ENCODE results near the gene VWA8. TPM values are rescaled to one million over a fixed set of nuclear protein-coding genes. Genes with fewer than 3 reads are reported as not detected.
A peak's percentile ranks its signal among the peaks of the same experiment; 100 is the strongest.

Gene VWA8
- total and polyA plus RNA-seq, 4 experiments from 2014 or later = 3.2 to 23.3 (median 13.5) TPM

GRCh38 chr13:41969072-41969471 lies 8.2 kb upstream of the VWA8 start:
- Histone ChIP-seq H3K4me1 (ENCODE audit: insufficient read depth, low read length) (peaks cover 14% of the 10 kb centered on the region), H3K9me3 (ENCODE audit: control insufficient read depth in 1 of 2, low read length in 2 of 2) (no peaks in the 10 kb centered on the region), H3K36me3 (ENCODE audit: insufficient read depth, low read length) (no peaks in the 10 kb centered on the region), H3K27me3 (ENCODE audit: insufficient read depth, low read length) (no peaks in the 10 kb centered on the region), H3K4me3 (ENCODE audit: low read length in 2 of 2) (no peak overlapping the region), H3K27ac (ENCODE audit: low read depth, low read length) (no peak overlapping the region)
- Mint-ChIP-seq H3K9me3 (no peaks in the 10 kb centered on the region), H3K4me3 (no peak overlapping the region), H3K27me3 (no peaks in the 10 kb centered on the region), H3K27ac (no peak overlapping the region), H3K36me3 (no peaks in the 10 kb centered on the region), H3K4me1 (peaks cover 11 to 38% (median 20%) of the 10 kb centered on the region in 4 donors)
- ChIA-PET CTCF (ENCODE audit: partially characterized antibody) (no interaction called here), POLR2A (ENCODE audit: partially characterized antibody) (interaction anchor here (0.6 kb wide), 1 partner anchor 8 kb away, joined by 3 read pairs; no protein-coding TSS in a partner anchor)
- intact Hi-C loops (cut with micrococcal nuclease) = loop anchor here (10.0 kb wide), 1 partner anchor 306 kb away; the partner anchor contains the start of gene AKAP11
- DNase-seq = no peak

GRCh38 chr13:41966671-41967070 lies 5.8 kb upstream of the VWA8 start:
- Mint-ChIP-seq H3K4me1 (peaks cover 5 to 24% (median 10%) of the 10 kb centered on the region in 4 donors), H3K36me3 (no peaks in the 10 kb centered on the region), H3K4me3 (no peak overlapping the region), H3K27ac (peak overlapping the region in 1 of 7 donors; percentile 23), H3K27me3 (no peaks in the 10 kb centered on the region), H3K9me3 (no peaks in the 10 kb centered on the region)
- intact Hi-C loops (cut with micrococcal nuclease) = loop anchor here (10.0 kb wide), 1 partner anchor 308 kb away; the partner anchor contains the start of gene AKAP11
- no peak for DNase-seq
- Histone ChIP-seq H3K9me3 (ENCODE audit: control insufficient read depth in 1 of 2, low read length in 2 of 2) (no peaks in the 10 kb centered on the region), H3K4me1 (ENCODE audit: insufficient read depth, low read length) (peaks cover 14% of the 10 kb centered on the region), H3K4me3 (ENCODE audit: low read length in 2 of 2) (no peak overlapping the region), H3K27me3 (ENCODE audit: insufficient read depth, low read length) (no peaks in the 10 kb centered on the region), H3K36me3 (ENCODE audit: insufficient read depth, low read length) (no peaks in the 10 kb centered on the region), H3K27ac (ENCODE audit: low read depth, low read length) (no peak overlapping the region)
- POLR2A ChIA-PET (ENCODE audit: partially characterized antibody) = no interaction called here
- CTCF ChIA-PET (ENCODE audit: partially characterized antibody) = no interaction called here

GRCh38 chr13:41962994-41963393 lies 2.1 kb upstream of the VWA8 start:
- H3K4me3 Mint-ChIP-seq = no peak overlapping the region
- peaks cover 21 to 37% (median 29%) of the 10 kb centered on the region in 4 donors for H3K4me1 Mint-ChIP-seq
- Histone ChIP-seq H3K27me3 (ENCODE audit: insufficient read depth, low read length) (no peaks in the 10 kb centered on the region), H3K27ac (ENCODE audit: low read depth, low read length) (no peak overlapping the region), H3K4me3 (ENCODE audit: low read length in 2 of 2) (no peak overlapping the region), H3K36me3 (ENCODE audit: insufficient read depth, low read length) (no peaks in the 10 kb centered on the region), H3K4me1 (ENCODE audit: insufficient read depth, low read length) (peaks cover 36% of the 10 kb centered on the region), H3K9me3 (ENCODE audit: control insufficient read depth in 1 of 2, low read length in 2 of 2) (no peaks in the 10 kb centered on the region)
- intact Hi-C loops (cut with micrococcal nuclease) = loop anchor here (5.0 to 10.0 kb wide), 3 partner anchors 312 to 1029 kb away; partner anchors contain the start of genes AKAP11, EPSTI1 and KBTBD6
- H3K36me3 Mint-ChIP-seq = peaks cover 0 to 3% of the 10 kb centered on the region in 2 donors
- H3K27me3 Mint-ChIP-seq = no peaks in the 10 kb centered on the region
- DNase-seq = no peak
- peak overlapping the region in 3 of 7 donors; percentile 13 to 87 (median 68) for H3K27ac Mint-ChIP-seq
- peaks cover 0 to 2% (median 0%) of the 10 kb centered on the region in 8 donors for H3K9me3 Mint-ChIP-seq
- ChIA-PET POLR2A (ENCODE audit: partially characterized antibody) (interaction anchor here (1.9 to 2.3 kb wide), 2 partner anchors 9 to 11 kb away, joined by 7 to 14 read pairs; no protein-coding TSS in a partner anchor), CTCF (ENCODE audit: partially characterized antibody) (no interaction called here)

GRCh38 chr13:41961466-41961760 lies 504 bp upstream of the VWA8 start:
- Histone ChIP-seq H3K4me1 (ENCODE audit: insufficient read depth, low read length) (peaks cover 36% of the 10 kb centered on the region), H3K4me3 (ENCODE audit: low read length in 2 of 2) (peak overlapping the region; percentile 47 to 64), H3K27me3 (ENCODE audit: insufficient read depth, low read length) (no peaks in the 10 kb centered on the region), H3K9me3 (ENCODE audit: control insufficient read depth in 1 of 2, low read length in 2 of 2) (no peaks in the 10 kb centered on the region), H3K27ac (ENCODE audit: low read depth, low read length) (peak overlapping the region; percentile 75), H3K36me3 (ENCODE audit: insufficient read depth, low read length) (no peaks in the 10 kb centered on the region)
- ChIA-PET CTCF (ENCODE audit: partially characterized antibody) (interaction anchor here (1.3 kb wide), 1 partner anchor 80 kb away, joined by 3 read pairs; no protein-coding TSS in a partner anchor), POLR2A (ENCODE audit: partially characterized antibody) (interaction anchor here (0.6 to 3.1 kb wide), 10 partner anchors 8 to 900 kb away, joined by 3 to 14 read pairs (median 4); partner anchors contain the start of genes AKAP11, DGKH and WBP4)
- H3K36me3 Mint-ChIP-seq = peaks cover 3 to 4% of the 10 kb centered on the region in 2 donors
- H3K27me3 Mint-ChIP-seq = no peaks in the 10 kb centered on the region
- H3K9me3 Mint-ChIP-seq = peaks cover 0 to 2% (median 0%) of the 10 kb centered on the region in 8 donors
- intact Hi-C loops (cut with micrococcal nuclease) = loop anchor here (1.0 to 10.0 kb wide), 7 partner anchors 10 to 1031 kb away; partner anchors contain the start of genes AKAP11, EPSTI1, KBTBD6 and MTRF1
- H3K4me1 Mint-ChIP-seq = peaks cover 25 to 46% (median 35%) of the 10 kb centered on the region in 4 donors
- DNase-seq = no peak
- peak overlapping the region; percentile 92 to 97 (median 94) for H3K4me3 Mint-ChIP-seq
- peak overlapping the region; percentile 87 to 98 (median 97) for H3K27ac Mint-ChIP-seq

DNA sequence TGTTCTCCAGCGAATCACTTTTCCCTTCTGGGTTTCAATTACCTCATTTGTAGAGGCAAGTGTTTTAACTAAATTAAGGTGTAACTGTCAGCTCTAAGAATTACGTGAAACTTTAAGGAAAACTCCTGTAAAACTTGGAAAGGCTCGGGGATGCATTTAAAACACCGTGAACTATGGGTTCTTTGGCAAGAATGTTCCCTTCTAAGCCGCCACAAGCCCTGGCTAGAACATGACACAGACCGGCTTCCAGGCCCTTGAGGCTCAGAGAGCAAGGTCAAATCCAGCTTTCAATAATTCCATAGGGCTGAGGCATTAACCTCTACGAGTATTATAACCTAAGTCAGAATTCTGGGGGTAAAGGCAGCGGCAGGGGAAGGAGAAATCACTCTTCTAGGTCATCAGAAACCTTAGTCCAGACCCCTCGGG lies 685 bp downstream of the VWA8 start:
- Mint-ChIP-seq H3K4me3 (peak overlapping the region; percentile 92 to 96 (median 94)), H3K27ac (peak overlapping the region in 6 of 7 donors; percentile 72 to 92 (median 88)), H3K36me3 (peaks cover 3 to 4% of the 10 kb centered on the region in 2 donors), H3K4me1 (peaks cover 27 to 58% (median 42%) of the 10 kb centered on the region in 4 donors), H3K9me3 (peaks cover 0 to 2% (median 0%) of the 10 kb centered on the region in 8 donors), H3K27me3 (no peaks in the 10 kb centered on the region)
- Histone ChIP-seq H3K9me3 (ENCODE audit: control insufficient read depth in 1 of 2, low read length in 2 of 2) (no peaks in the 10 kb centered on the region), H3K27ac (ENCODE audit: low read depth, low read length) (peak overlapping the region; percentile 75), H3K4me1 (ENCODE audit: insufficient read depth, low read length) (peaks cover 36% of the 10 kb centered on the region), H3K4me3 (ENCODE audit: low read length in 2 of 2) (peak overlapping the region; percentile 55 to 64), H3K27me3 (ENCODE audit: insufficient read depth, low read length) (no peaks in the 10 kb centered on the region), H3K36me3 (ENCODE audit: insufficient read depth, low read length) (no peaks in the 10 kb centered on the region)
- intact Hi-C loops (cut with micrococcal nuclease) = loop anchor here (2.0 to 10.0 kb wide), 5 partner anchors 43 to 1032 kb away; partner anchors contain the start of genes AKAP11, EPSTI1 and KBTBD6
- ChIA-PET POLR2A (ENCODE audit: partially characterized antibody) (interaction anchor here (1.0 to 3.1 kb wide), 7 partner anchors 14 to 899 kb away, joined by 3 to 12 read pairs (median 6); partner anchors contain the start of genes DGKH, MTRF1 and WBP4), CTCF (ENCODE audit: partially characterized antibody) (interaction anchor here (0.9 to 1.6 kb wide), 3 partner anchors 12 to 292 kb away, joined by 3 to 4 read pairs (median 4); no protein-coding TSS in a partner anchor)
- no peak for DNase-seq

DNA sequence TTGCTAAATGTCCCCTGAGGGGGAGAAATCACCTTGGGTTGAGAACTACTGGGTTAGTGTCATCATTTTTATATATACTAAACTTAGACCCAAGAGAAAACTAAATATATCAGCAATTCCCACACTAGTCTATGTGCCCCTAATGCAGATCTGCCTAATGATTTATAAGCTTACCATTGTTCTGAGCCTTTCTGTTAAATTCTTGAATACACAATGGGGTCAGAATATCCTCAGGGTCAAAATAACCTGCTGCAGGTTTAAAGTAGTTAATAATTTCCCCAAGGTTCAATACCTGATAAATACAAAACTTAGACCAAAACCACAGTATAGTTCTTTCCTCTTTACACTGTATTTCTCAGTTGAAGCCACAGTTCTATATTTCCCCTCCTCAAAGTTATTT lies 4.6 kb downstream of the VWA8 start:
- no peak overlapping the region for H3K4me3 Mint-ChIP-seq
- H3K4me1 ChIP-seq (ENCODE audit: insufficient read depth, low read length) = peaks cover 34% of the 10 kb centered on the region
- peaks cover 0 to 2% (median 0%) of the 10 kb centered on the region in 8 donors for H3K9me3 Mint-ChIP-seq
- H3K4me1 Mint-ChIP-seq = peaks cover 37 to 75% (median 56%) of the 10 kb centered on the region in 4 donors
- POLR2A ChIA-PET (ENCODE audit: partially characterized antibody) = no interaction called here
- no peak overlapping the region for H3K27ac Mint-ChIP-seq
- no peaks in the 10 kb centered on the region for H3K9me3 ChIP-seq (ENCODE audit: control insufficient read depth in 1 of 2, low read length in 2 of 2)
- H3K27me3 Mint-ChIP-seq = no peaks in the 10 kb centered on the region
- intact Hi-C loops (cut with micrococcal nuclease) = no loop called here
- no peak for DNase-seq
- CTCF ChIA-PET (ENCODE audit: partially characterized antibody) = no interaction called here
- no peaks in the 10 kb centered on the region for H3K36me3 ChIP-seq (ENCODE audit: insufficient read depth, low read length)
- no peaks in the 10 kb centered on the region for H3K27me3 ChIP-seq (ENCODE audit: insufficient read depth, low read length)
- H3K36me3 Mint-ChIP-seq = peaks cover 7 to 10% of the 10 kb centered on the region in 2 donors
- no peak overlapping the region for H3K27ac ChIP-seq (ENCODE audit: low read depth, low read length)
- H3K4me3 ChIP-seq (ENCODE audit: low read length in 2 of 2) = no peak overlapping the region

DNA sequence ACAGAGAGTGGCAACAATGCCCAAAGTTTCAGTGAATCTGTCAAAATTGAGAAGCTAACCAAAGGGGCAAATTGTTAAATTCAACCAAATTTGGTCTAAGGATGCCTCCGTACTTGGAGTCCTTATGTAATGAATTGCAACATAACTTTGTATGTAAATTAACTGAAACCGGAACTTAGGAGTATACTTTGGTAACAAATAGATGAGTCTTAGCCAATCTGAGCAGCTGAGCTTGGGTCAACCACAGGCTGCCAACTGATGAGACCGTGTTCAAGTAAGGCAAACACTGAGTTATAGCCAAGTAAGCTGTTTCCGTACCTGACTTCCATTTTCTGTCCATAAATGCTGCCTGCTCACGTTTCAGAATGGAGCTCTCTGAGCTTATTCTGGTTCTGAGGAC lies 5.3 kb downstream of the VWA8 start:
- intact Hi-C loops (cut with micrococcal nuclease) = no loop called here
- POLR2A ChIA-PET (ENCODE audit: partially characterized antibody) = no interaction called here
- no peaks in the 10 kb centered on the region for H3K27me3 Mint-ChIP-seq
- H3K36me3 Mint-ChIP-seq = peaks cover 7 to 10% of the 10 kb centered on the region in 2 donors
- H3K4me1 ChIP-seq (ENCODE audit: insufficient read depth, low read length) = peaks cover 32% of the 10 kb centered on the region
- no peak overlapping the region for H3K4me3 ChIP-seq (ENCODE audit: low read length in 2 of 2)
- no peaks in the 10 kb centered on the region for H3K9me3 ChIP-seq (ENCODE audit: control insufficient read depth in 1 of 2, low read length in 2 of 2)
- no peaks in the 10 kb centered on the region for H3K27me3 ChIP-seq (ENCODE audit: insufficient read depth, low read length)
- H3K9me3 Mint-ChIP-seq = peaks cover 0 to 2% (median 0%) of the 10 kb centered on the region in 8 donors
- peaks cover 38 to 73% (median 56%) of the 10 kb centered on the region in 4 donors for H3K4me1 Mint-ChIP-seq
- peak in 1 of 5 donors; percentile 3 for DNase-seq
- CTCF ChIA-PET (ENCODE audit: partially characterized antibody) = no interaction called here
- no peaks in the 10 kb centered on the region for H3K36me3 ChIP-seq (ENCODE audit: insufficient read depth, low read length)
- H3K4me3 Mint-ChIP-seq = no peak overlapping the region
- H3K27ac Mint-ChIP-seq = no peak overlapping the region
- H3K27ac ChIP-seq (ENCODE audit: low read depth, low read length) = no peak overlapping the region
